Fibroblast of pulmonary artery (primary cell): Measurements from ENCODE around the gene NRXN3.

Experiments
- DNase-seq: peaks from one replicate; pipeline ENCODE4 v3.0.0-alpha.2; 2010; ENCODE audit warnings: low read depth
- H3K4me3 ChIP-seq: replicated peaks from 2 replicates; pipeline ENCODE4 v1.5.1; 2011; ENCODE audit warnings: low read depth, mild to moderate bottlenecking, control low read depth, low read length, moderate library complexity
- CTCF ChIP-seq: IDR thresholded peaks from 2 replicates; pipeline ENCODE4 v1.5.1; 2011; ENCODE audit warnings: mild to moderate bottlenecking, control low read depth, low read length, inconsistent platforms; ENCODE audit errors: missing control alignments

NRXN3 gene

GRCh38 chr14:79225815-79226214, 1055.6 kb downstream of the NRXN3 start:
- no peak overlapping the region for H3K4me3 ChIP-seq
- no peak for TF ChIP-seq CTCF
- no peak for DNase-seq

GRCh38 chr14:79229383-79229909, 1059.3 kb downstream of the NRXN3 start:
- TF ChIP-seq CTCF: no peak
- H3K4me3 ChIP-seq: no peak overlapping the region
- DNase-seq: no peak

GRCh38 chr14:79242666-79243065, 1072.5 kb downstream of the NRXN3 start:
- H3K4me3 ChIP-seq: no peak overlapping the region
- TF ChIP-seq CTCF: no peak
- DNase-seq: no peak

GRCh38 chr14:79246173-79246572, 1076.0 kb downstream of the NRXN3 start:
- DNase-seq: no peak
- no peak overlapping the region for H3K4me3 ChIP-seq
- no peak for TF ChIP-seq CTCF

GRCh38 chr14:79248126-79248525, 1078.0 kb downstream of the NRXN3 start:
- no peak overlapping the region for H3K4me3 ChIP-seq
- DNase-seq: no peak
- no peak for TF ChIP-seq CTCF

GRCh38 chr14:79248771-79249170, 1078.6 kb downstream of the NRXN3 start:
- no peak overlapping the region for H3K4me3 ChIP-seq
- no peak for DNase-seq
- TF ChIP-seq CTCF: no peak

GRCh38 chr14:79251278-79251677, 1081.1 kb downstream of the NRXN3 start:
- no peak overlapping the region for H3K4me3 ChIP-seq
- TF ChIP-seq CTCF: no peak
- no peak for DNase-seq
